ENCODE data around the gene MAD2L1BP. TPM values are rescaled to one million over a fixed set of nuclear protein-coding genes. Genes with fewer than 3 reads are reported as not detected.
A peak's percentile ranks its signal among the peaks of the same experiment; 100 is the strongest.

MAD2L1BP gene
- total and polyA plus RNA-seq, 2 of the 13 experiments (the other 11 are each of a cell fraction or from before 2014, with no cell fraction given), result 54.2 to 55.5 TPM

- intact Hi-C loops (cut with micrococcal nuclease; ENCODE audit: unreplicated experiment) (loop anchor here (2.0 kb wide), 1 partner anchor 40 kb away; no protein-coding TSS in a partner anchor), in situ Hi-C loops (cut with HindIII; ENCODE audit: extremely low pct_ligation_motif_present, low pct_unique_long_range_greater_than_20kb) (no loop called here)
- Histone ChIP-seq H3K36me3 (replicated peaks in 1 of 2; ENCODE audit: control insufficient read depth in 1 of 2, insufficient read depth in 2 of 2, low read length in 2 of 2) (peaks cover 23 to 35% of the 10 kb centered on the region in 2 experiments), H3K4me3 (replicated peaks in 1 of 3; ENCODE audit: insufficient read depth in 1 of 3, low read depth in 2 of 3, low read length in 3 of 3) (no peak overlapping the region), H3K9ac (ENCODE audit: insufficient read depth, low read depth, low read length) (no peak overlapping the region), H3K27ac (ENCODE audit: extremely low read length, insufficient read depth, low read length) (no peak overlapping the region), H3K9me3 (ENCODE audit: low read length) (no peaks in the 10 kb centered on the region), H3K4me1 (ENCODE audit: insufficient read depth, low read length) (peaks cover 79% of the 10 kb centered on the region), H3K27me3 (ENCODE audit: control insufficient read depth in 1 of 2, insufficient read depth in 2 of 2, low read length in 2 of 2) (peaks cover 0 to 6% of the 10 kb centered on the region in 2 experiments; a peak in 1 of 5 replicates), H4K20me1 (ENCODE audit: insufficient read depth, low read length) (no peaks in the 10 kb centered on the region), H2AFZ (ENCODE audit: low read length) (no peak overlapping the region), H3K4me2 (ENCODE audit: low read depth, low read length) (no peak overlapping the region), H3K79me2 (ENCODE audit: insufficient read depth, low read length) (no peaks in the 10 kb centered on the region)
- DNase-seq (ENCODE audit: low spot score), result no peak
- ChIA-PET POLR2A (interaction anchor here (0.8 to 7.5 kb wide), 6 partner anchors 13 to 99 kb away, joined by 3 to 55 read pairs (median 8); partner anchors contain the start of genes GTPBP2, MRPS18A and VEGFA), CTCF (ENCODE audit: low intra/inter-chr PET ratio, low total read pairs) (no interaction called here)
- WGBS (ENCODE audit: low lambda C conversion rate), result 95% methylated on average over 4 of the region's 6 CpGs
- ATAC-seq, result no peak
- FAIRE-seq, result no peak
- no TSS peak for BruUV-seq (replicated peaks)
- TF ChIP-seq SMAD3 (CRISPR knock-in tag; IDR thresholded peaks at IDR 0.05) (no peak), CEBPG (CRISPR knock-in tag; IDR thresholded peaks at IDR 0.05) (no peak), ZNF781 (CRISPR knock-in tag; IDR thresholded peaks at IDR 0.05; ENCODE audit: borderline replicate concordance, not compliant biosample characterization) (no peak), TBX3 (IDR thresholded peaks at IDR 0.05; ENCODE audit: borderline replicate concordance) (no peak), MED1 (CRISPR knock-in tag; IDR thresholded peaks at IDR 0.05) (0 out of 2 replicates have a peak, but pooled peaks have one; percentile 11), IRF9 (CRISPR knock-in tag; IDR thresholded peaks at IDR 0.05; ENCODE audit: borderline replicate concordance) (0 out of 2 replicates have a peak, but pooled peaks have one; percentile 10), TBX2 (CRISPR knock-in tag; IDR thresholded peaks at IDR 0.05; ENCODE audit: borderline replicate concordance) (no peak), FUBP1 (CRISPR knock-in tag; IDR thresholded peaks at IDR 0.05; ENCODE audit: borderline replicate concordance) (no peak), UBTF (CRISPR knock-in tag; IDR thresholded peaks at IDR 0.05) (no peak), NFAT5 (CRISPR knock-in tag; IDR thresholded peaks at IDR 0.05) (0 out of 2 replicates have a peak, but pooled peaks have one; percentile 23), RXRA (CRISPR knock-in tag; IDR thresholded peaks at IDR 0.05) (no peak), ZFP90 (CRISPR knock-in tag; IDR thresholded peaks at IDR 0.05; ENCODE audit: borderline replicate concordance) (0 out of 2 replicates have a peak, but pooled peaks have one; percentile 29), PHB2 (IDR thresholded peaks at IDR 0.05; ENCODE audit: partially characterized antibody) (no peak)
Measured at GRCh38 chr6:43670623-43670986, 35.0 kb downstream of the MAD2L1BP start.
